A549 (cell line): Measurements from ENCODE around the gene CPNE4.

ENCODE experiments used
- CTCF ChIP-seq: fragments of >200 bp; sonication (Bioruptor Twin); formaldehyde crosslinking; IDR thresholded peaks from 3 replicates; pipeline ENCODE4 v1.5.1; 2016
- ELK1 ChIP-seq: fragments of 150-350 bp; IDR thresholded peaks from 2 replicates; pipeline ENCODE4 v1.6.1; 2014; ENCODE audit warnings: low read depth, mild to moderate bottlenecking, low read length
- ESRRA ChIP-seq: fragments of 150-350 bp; IDR thresholded peaks from 2 replicates; pipeline ENCODE4 v1.6.1; 2014; ENCODE audit warnings: mild to moderate bottlenecking, low read length, borderline replicate concordance
- FOSB ChIP-seq: fragments of 250-450 bp; sonication (Bioruptor Pico); IDR thresholded peaks from 2 replicates; pipeline ENCODE4 v1.5.0; 2020; ENCODE audit warnings: mild to moderate bottlenecking, moderate library complexity
- KDM5A ChIP-seq: fragments of 200-600 bp; sonication (generic); IDR thresholded peaks from 2 replicates; pipeline ENCODE4 v1.6.1; 2016; ENCODE audit warnings: antibody characterized with exemption, mild to moderate bottlenecking
- PHF8 ChIP-seq: fragments of 200-600 bp; sonication (generic); IDR thresholded peaks from 2 replicates; pipeline ENCODE4 v1.6.1; 2016; ENCODE audit warnings: low read depth, mild to moderate bottlenecking, antibody characterized with exemption, moderate library complexity, borderline replicate concordance
- POLR2A ChIP-seq: IDR thresholded peaks from 2 replicates; pipeline ENCODE4 v1.6.1; 2012; ENCODE audit warnings: mild to moderate bottlenecking, low read length
- RCOR1 ChIP-seq: fragments of 150-350 bp; IDR thresholded peaks from 2 replicates; pipeline ENCODE4 v1.6.1; 2014; ENCODE audit warnings: antibody characterized with exemption, low read length, low read depth
- SMC3 ChIP-seq: fragments of >200 bp; sonication (Bioruptor Twin); formaldehyde crosslinking; IDR thresholded peaks from 3 replicates; pipeline ENCODE4 v1.6.1; 2018; ENCODE audit warnings: inconsistent platforms
- TF ChIP-seq, protein P1 (sequence below): fragments of 200-600 bp; sonication (generic); IDR thresholded peaks from 2 replicates; pipeline ENCODE4 v1.6.1; 2016; ENCODE audit warnings: antibody characterized with exemption, mild to moderate bottlenecking, moderate library complexity

DNA sequence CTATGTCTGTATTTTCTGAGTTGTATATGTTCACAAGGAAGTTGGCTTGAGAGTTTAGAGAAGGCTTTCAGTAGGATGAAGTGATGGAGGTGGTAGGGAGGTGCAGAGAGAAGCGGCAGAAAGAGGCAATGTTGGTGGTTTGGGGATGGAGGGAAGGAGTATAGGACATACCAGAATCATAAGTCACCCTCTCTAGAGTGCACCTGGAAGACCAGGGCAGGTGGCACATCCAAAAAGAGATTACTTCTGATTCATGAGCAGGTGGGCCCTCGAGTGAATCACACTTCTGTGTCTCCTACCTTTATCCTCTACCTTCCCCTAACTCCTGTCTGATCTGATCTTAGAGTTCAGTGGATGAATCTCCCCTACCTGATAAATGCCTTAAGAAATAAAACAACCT, 490.3 kb downstream of the CPNE4 start:
- no peak for TF ChIP-seq PHF8
- no peak for TF ChIP-seq CTCF
- TF ChIP-seq RCOR1: no peak
- TF ChIP-seq KDM5A: no peak
- no peak for TF ChIP-seq SMC3
- TF ChIP-seq, protein P1, sequence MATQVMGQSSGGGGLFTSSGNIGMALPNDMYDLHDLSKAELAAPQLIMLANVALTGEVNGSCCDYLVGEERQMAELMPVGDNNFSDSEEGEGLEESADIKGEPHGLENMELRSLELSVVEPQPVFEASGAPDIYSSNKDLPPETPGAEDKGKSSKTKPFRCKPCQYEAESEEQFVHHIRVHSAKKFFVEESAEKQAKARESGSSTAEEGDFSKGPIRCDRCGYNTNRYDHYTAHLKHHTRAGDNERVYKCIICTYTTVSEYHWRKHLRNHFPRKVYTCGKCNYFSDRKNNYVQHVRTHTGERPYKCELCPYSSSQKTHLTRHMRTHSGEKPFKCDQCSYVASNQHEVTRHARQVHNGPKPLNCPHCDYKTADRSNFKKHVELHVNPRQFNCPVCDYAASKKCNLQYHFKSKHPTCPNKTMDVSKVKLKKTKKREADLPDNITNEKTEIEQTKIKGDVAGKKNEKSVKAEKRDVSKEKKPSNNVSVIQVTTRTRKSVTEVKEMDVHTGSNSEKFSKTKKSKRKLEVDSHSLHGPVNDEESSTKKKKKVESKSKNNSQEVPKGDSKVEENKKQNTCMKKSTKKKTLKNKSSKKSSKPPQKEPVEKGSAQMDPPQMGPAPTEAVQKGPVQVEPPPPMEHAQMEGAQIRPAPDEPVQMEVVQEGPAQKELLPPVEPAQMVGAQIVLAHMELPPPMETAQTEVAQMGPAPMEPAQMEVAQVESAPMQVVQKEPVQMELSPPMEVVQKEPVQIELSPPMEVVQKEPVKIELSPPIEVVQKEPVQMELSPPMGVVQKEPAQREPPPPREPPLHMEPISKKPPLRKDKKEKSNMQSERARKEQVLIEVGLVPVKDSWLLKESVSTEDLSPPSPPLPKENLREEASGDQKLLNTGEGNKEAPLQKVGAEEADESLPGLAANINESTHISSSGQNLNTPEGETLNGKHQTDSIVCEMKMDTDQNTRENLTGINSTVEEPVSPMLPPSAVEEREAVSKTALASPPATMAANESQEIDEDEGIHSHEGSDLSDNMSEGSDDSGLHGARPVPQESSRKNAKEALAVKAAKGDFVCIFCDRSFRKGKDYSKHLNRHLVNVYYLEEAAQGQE: no peak
- TF ChIP-seq ESRRA: no peak
- no peak for TF ChIP-seq POLR2A
- no peak for TF ChIP-seq FOSB (CRISPR knock-in tag)
- TF ChIP-seq ELK1: no peak
